GM18505 (cell line): ENCODE data around the gene DAB2IP.

Experiments
- ATAC-seq: cut with Tn5 transposase; IDR thresholded peaks from one replicate; pipeline ENCODE4 v1.9.1; 2021; ENCODE audit not compliant: unreplicated experiment
- POLR2A ChIP-seq: IDR thresholded peaks from 4 replicates; pipeline ENCODE4 v1.6.1; 2011; ENCODE audit warnings: borderline replicate concordance; ENCODE audit not compliant: insufficient read depth, insufficient read length; ENCODE audit errors: extremely low read depth

Gene DAB2IP

GRCh38 chr9:121634329-121635261 is 16.8 kb upstream of the DAB2IP start:
- no peak for TF ChIP-seq POLR2A
- no peak for ATAC-seq

- no peak for ATAC-seq
- no peak for TF ChIP-seq POLR2A
Measured at GRCh38 chr9:121635300-121635876, 16.0 kb upstream of the DAB2IP start.

DNA sequence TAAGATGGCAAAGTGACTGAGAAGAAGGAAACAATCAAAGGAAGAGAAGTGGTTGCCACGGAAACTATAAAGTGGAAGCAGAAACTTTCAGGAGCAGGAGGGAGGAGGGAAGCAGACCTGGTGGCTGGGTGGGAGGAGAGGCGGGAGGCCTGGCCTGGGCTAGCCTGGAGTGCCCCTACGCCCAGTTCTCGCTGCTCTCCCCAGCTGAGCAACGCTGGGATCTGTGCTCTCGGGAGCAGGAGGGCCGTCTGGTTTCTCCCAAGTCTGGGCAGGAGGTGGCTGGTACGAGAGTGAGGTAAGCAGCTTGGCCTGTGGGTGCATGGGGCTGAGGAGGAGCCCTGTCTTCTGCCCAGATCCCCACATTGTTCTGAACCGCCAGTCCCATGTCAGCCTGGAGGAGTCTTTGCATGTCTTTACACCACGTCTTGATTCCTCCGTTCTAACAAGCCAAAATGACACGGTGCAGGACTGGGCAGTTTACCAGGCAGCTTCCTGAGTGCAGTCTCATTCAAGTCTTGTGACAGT is 15.0 kb upstream of the DAB2IP start:
- no peak for TF ChIP-seq POLR2A
- no peak for ATAC-seq

- ATAC-seq = no peak
- TF ChIP-seq POLR2A = no peak
Measured at GRCh38 chr9:121636978-121637712, 14.3 kb upstream of the DAB2IP start.

DNA sequence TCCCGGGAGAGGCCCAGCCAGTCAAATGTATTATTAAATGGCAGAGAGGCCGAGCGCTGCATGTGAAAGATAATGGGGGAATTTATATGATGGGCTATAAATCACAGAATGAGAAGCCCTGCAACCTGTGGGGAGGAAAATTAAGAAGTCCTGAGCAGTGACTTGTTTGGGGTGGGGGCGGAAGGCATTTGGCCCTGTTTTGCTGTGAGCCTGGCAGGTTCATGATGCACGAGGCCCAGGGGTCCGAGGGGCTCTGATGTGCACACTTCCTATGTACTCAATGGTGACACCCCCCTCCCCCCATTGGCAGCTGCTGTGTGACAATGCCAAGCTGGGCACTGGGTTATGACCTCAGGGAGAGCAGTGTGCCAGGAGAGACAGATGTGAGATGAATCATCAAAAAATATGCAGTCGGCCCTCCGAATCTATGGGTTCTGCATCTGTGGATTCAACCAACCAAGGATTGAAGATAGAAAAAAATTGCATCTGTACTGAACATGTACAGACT is 13.7 kb upstream of the DAB2IP start:
- no peak for TF ChIP-seq POLR2A
- ATAC-seq = no peak

GRCh38 chr9:121638399-121638798 is 13.0 kb upstream of the DAB2IP start:
- no peak for ATAC-seq
- no peak for TF ChIP-seq POLR2A

DNA sequence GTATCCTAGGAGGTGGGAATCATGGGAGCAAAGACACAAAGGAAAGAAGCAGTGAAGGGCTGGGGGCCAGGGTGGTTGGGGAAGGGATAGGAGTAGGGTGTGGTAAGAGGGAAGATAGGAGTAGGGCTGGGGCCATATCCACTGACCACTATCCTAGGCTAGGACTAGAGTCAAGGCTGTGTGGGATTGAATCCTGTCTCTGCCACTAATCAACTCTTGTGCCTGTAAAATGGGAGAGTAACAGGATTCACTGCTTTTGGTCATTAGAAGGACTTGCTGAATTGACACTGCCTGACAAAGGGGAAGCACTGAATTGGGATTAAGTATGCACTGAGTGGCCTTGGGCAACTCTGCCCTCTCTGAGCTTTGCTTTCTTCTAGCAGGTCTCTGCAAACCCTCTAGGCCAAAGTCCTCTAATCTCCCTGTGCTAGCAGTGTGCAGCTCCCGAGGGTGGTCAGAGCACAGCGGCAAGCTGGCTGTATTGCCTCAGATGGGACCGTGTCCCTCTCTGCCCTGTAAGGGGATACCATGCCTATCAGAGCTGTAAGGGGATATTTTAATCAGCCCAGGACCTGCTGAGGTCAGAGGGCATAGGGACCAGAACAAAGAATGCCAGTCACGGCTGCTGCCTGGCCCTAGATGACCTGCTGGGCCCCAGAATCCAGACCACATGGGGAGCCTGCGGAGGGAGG is 12.4 kb upstream of the DAB2IP start:
- TF ChIP-seq POLR2A = no peak
- ATAC-seq = no peak

DNA sequence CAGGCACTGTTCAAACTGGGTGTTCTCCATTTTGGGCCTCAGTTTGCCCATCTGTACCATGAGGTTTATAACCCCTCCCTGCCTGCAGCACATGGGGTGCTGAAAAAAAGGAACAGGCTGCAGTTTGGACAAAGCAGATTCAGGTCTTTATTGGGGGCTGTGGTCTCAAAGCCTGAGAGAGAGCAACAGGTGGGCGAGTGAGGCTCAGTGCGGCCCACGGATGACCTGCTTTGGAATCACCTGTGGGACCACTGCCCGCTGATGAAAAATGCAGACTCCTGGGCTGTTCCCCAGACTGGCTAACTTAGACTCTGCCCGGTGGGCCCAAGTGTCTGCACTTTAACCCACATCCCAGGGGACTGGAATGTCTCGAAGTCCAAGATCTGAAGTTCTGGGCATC is 11.8 kb upstream of the DAB2IP start:
- ATAC-seq = no peak
- TF ChIP-seq POLR2A = no peak

DNA sequence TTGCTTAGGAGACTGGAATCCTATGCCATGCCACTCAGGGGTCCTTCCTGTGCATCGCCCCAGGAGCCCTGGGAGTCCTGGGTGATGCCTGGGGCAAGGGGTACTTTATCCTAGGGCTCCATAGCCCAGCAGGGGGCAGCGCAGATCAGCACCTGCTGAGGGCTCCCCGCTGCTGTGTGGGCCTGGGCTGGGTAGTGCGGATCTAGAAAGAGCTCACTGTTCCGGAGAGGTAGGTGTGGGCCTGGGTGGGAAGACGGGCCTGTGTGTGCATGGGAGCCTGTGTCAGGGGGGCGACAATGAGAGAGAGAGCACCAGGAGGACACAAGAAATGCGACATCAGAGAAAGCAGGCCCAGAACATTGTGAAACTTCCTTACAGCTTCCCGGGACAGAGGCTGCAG is 11.4 kb upstream of the DAB2IP start:
- no peak for ATAC-seq
- TF ChIP-seq POLR2A = no peak

- TF ChIP-seq POLR2A = no peak
- ATAC-seq = no peak
Measured at GRCh38 chr9:121640491-121641223, 10.8 kb upstream of the DAB2IP start.

DNA sequence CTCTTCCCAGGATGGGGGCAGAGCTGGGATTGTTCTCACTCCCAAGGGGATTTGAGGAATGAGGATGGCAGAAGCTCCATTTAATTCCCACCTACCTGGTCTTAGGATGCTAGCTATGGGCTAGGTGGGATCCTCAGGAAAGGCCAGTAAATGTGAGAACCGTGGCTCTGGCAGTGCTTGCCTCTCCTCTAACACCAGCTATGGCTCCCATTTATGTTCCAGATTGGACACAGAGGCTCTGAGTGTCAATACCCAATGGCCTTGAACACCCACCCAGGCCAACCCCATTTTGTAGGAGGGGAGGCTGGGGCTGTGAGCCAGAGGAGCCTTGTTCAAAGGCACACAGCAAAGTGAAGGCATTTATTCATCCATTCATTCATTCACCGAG is 10.2 kb upstream of the DAB2IP start:
- no peak for TF ChIP-seq POLR2A
- no peak for ATAC-seq

GRCh38 chr9:121642758-121643157 is 8.7 kb upstream of the DAB2IP start:
- no peak for TF ChIP-seq POLR2A
- ATAC-seq = no peak
